Erythroblast (primary cell): ENCODE data around the gene MACROD2.

Experiments
- DNase-seq, 2 experiments: peaks; one replicate each; lab custom pipeline; 2025; lab: John Stamatoyannopoulos, UW
- GATA1 ChIP-seq: IDR thresholded peaks from 2 replicates; pipeline ENCODE4 v1.6.1; 2011; ENCODE audit warnings: low read depth, mild to moderate bottlenecking, control low read depth, low read length, moderate library complexity
- POLR2A ChIP-seq: IDR thresholded peaks from 2 replicates; pipeline ENCODE4 v1.6.1; 2011; ENCODE audit warnings: mild to moderate bottlenecking, low read length

The MACROD2 gene

DNA sequence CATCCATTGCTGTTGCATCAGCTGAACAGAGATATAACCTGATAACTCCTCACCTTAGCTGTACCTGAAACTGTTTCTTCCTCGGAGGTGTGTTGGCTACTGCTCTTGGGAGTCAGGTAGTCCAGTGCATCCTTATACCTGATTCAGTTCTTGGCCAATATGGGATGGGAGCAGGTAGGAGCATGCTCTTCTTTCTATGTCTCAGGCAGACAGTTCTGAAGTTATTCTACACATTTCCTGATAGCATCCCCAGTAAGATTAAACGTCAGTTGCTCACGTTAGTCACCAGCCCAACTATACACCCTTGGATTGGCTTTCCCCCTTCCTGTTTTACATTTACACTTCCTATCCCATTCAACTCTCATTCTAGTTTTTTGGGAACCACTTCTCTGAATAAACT lies 586.4 kb downstream of the MACROD2 start:
- no peak for DNase-seq
- TF ChIP-seq POLR2A, result no peak
- TF ChIP-seq GATA1, result no peak

DNA sequence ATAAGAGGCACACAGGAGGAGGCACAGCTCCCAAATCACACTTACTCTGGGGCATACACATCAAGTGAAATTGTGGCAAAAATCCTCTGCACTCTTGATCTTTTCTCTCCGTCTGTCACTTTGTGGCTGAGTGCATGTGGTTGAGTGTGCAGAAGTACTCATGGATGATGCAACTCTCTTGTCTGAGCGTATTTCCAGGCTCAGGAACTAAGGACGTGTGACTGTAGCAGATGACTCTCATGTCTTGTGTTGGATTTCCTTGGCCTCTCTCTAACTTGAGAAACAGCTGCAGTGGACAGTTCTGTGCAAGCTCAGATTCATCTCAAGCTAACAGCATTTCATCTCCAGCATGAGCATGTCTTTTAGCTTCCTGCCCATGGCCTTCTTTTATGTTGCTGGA lies 587.5 kb downstream of the MACROD2 start:
- TF ChIP-seq POLR2A (no peak), GATA1 (no peak)
- DNase-seq, result no peak

DNA sequence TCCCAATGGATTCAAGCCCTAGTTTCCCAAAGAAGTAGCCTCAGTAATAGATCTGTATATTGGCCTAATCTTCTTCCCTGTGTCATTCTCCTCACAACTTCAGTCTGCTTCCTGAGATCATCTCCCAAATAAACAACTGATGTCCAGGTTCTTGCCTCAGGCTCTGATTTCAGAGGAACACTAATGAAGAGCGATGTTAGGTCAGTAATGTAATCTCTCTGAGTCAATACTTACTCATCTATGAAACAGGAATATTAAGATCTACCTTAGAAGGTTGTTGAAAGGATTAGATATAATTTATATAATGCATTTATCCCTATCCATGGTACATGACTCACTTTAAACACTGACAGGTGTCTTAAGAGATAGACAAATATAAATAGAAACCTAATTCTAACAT lies 588.1 kb downstream of the MACROD2 start:
- TF ChIP-seq GATA1, result no peak
- TF ChIP-seq POLR2A, result no peak
- DNase-seq, result no peak

GRCh38 chr20:14589383-14589782 lies 594.1 kb downstream of the MACROD2 start:
- TF ChIP-seq GATA1 (no peak), POLR2A (no peak)
- no peak for DNase-seq

DNA sequence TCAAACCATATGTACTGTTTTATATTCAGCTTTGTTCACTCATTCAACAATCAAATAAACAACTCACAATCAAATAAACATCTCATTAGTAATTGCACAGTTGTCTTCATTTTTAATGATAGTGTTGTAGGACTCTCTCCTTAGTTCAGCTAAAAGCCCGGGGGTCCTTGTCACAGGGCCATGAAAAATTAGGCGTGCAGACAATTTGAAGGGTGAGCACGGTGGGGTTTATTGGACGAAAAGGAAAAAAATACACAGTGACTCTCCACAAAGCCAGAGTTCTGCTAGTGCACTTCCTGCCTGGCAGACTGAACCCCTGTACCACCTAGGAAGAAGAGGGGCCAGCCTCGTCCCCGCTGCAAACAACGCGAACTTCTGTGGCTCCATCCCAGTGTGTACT lies 599.7 kb downstream of the MACROD2 start:
- TF ChIP-seq POLR2A, result no peak
- no peak for TF ChIP-seq GATA1

GRCh38 chr20:14597206-14597715 lies 601.9 kb downstream of the MACROD2 start:
- no peak for DNase-seq
- TF ChIP-seq GATA1 (no peak), POLR2A (no peak)

More for the DNA sequence above, 599.7 kb downstream of the MACROD2 start:
- DNase-seq, result no peak

GRCh38 chr20:14599613-14600012 lies 604.3 kb downstream of the MACROD2 start:
- TF ChIP-seq GATA1 (no peak), POLR2A (no peak)

GRCh38 chr20:14600527-14600926 lies 605.2 kb downstream of the MACROD2 start:
- TF ChIP-seq POLR2A, result no peak
- TF ChIP-seq GATA1, result no peak
- no peak for DNase-seq

More at GRCh38 chr20:14599613-14600012, 604.3 kb downstream of the MACROD2 start:
- DNase-seq, result no peak

GRCh38 chr20:14604143-14604542 lies 608.8 kb downstream of the MACROD2 start:
- DNase-seq, result no peak
- TF ChIP-seq POLR2A (no peak), GATA1 (no peak)

DNA sequence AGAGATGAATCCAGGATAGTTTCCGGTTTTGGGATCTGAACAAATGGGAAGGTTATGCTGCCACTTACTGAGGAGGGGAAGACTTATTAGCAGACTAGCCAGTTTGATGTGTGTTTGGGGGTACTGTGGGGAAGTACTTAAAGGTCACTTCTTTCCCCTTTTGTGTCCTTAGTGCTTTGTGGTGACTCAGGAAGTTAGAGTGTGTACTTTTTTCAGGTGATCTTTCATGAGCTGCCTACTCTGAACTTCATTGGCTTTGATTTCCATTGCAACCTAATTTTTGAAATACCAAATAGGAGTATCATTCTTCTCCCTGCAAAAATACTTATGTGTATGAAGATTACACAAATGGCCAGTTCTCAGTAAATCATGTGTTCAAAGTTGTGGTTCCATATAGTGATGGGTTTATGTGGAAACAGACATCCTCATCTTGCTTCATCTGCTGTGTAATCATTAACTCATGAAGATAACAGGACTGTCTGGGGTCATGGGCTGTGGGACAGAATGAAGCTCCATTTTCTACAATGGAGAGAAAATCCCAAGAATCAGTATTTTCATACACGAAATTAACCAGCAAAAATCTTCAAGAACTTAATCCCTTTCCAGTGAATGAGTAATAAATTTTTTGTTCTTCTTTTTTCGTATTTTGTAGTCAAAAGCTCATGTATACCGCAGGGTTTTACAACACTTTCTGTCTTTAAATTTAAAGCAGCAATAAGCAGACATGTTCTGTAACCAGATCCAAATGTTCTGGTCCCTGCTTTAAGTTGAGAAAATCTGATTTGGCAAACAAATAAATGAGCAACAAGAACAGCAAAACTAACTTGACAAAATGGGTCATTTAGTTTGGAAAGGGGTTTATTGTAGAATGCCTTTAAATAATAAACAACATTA lies 614.3 kb downstream of the MACROD2 start:
- TF ChIP-seq GATA1 (no peak), POLR2A (no peak)
- DNase-seq, result no peak

- TF ChIP-seq GATA1 (no peak), POLR2A (no peak)
Measured at GRCh38 chr20:14611479-14611878, 616.2 kb downstream of the MACROD2 start.

GRCh38 chr20:14612391-14612790 lies 617.1 kb downstream of the MACROD2 start:
- DNase-seq, result peak in 1 of 2 experiments; percentile 44
- TF ChIP-seq GATA1 (no peak), POLR2A (no peak)

More at GRCh38 chr20:14611479-14611878, 616.2 kb downstream of the MACROD2 start:
- no peak for DNase-seq

DNA sequence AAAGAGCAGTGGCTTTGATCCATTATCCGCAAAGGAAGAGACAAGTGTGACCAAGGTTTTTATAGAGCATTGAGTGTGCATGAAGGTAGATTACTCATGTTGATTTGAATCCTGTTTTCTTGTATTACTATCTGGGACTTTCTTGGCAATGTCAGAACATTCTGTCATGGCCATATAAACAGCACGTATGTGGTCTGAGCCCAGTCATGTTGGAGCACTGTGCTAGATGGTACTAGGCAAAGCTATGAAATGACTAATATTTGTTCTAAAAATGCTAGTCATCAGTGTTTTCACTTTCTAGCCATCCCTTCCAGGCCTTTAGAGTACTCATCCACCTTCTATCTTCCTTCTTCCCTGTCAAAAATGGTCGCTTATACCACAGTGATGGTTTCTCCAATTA lies 620.7 kb downstream of the MACROD2 start:
- DNase-seq, result no peak
- TF ChIP-seq POLR2A (no peak), GATA1 (no peak)

GRCh38 chr20:14617123-14617522 lies 621.8 kb downstream of the MACROD2 start:
- no peak for DNase-seq

More at GRCh38 chr20:14617123-14617522, 621.8 kb downstream of the MACROD2 start:
- no peak for TF ChIP-seq POLR2A
- TF ChIP-seq GATA1, result no peak
